ENCODE data around the gene SARDH.

GRCh38 chr9:133778336-133779013, 40.3 kb upstream of the SARDH start:
- TF ChIP-seq CTCF (IDR thresholded peaks at IDR 0.05) (no peak), POLR2AphosphoS5 (IDR thresholded peaks at IDR 0.05) (no peak)

All from breast epithelium (tissue), 3 donors.